ENCODE data around the gene OPN3.

Gene OPN3

GRCh38 chr1:241590719-241591118 is 49.5 kb downstream of the OPN3 start:
- no peak for DNase-seq (ENCODE audit: low read depth)

GRCh38 chr1:241589521-241589920 is 50.6 kb downstream of the OPN3 start:
- no peak for DNase-seq (ENCODE audit: low read depth)

GRCh38 chr1:241586905-241587512 is 53.2 kb downstream of the OPN3 start:
- no peak for DNase-seq (ENCODE audit: low read depth)

GRCh38 chr1:241582921-241583321 is 57.2 kb downstream of the OPN3 start:
- no peak for DNase-seq (ENCODE audit: low read depth)

GRCh38 chr1:241579434-241579833 is 60.7 kb downstream of the OPN3 start:
- DNase-seq (ENCODE audit: low read depth), result no peak

GRCh38 chr1:241574154-241574553 is 66.0 kb downstream of the OPN3 start:
- no peak for DNase-seq (ENCODE audit: low read depth)

- DNase-seq (ENCODE audit: low read depth), result no peak
Observed at GRCh38 chr1:241569848-241570247, 70.3 kb downstream of the OPN3 start.

GRCh38 chr1:241560849-241561187 is 79.4 kb downstream of the OPN3 start:
- no peak for DNase-seq (ENCODE audit: low read depth)

- DNase-seq (ENCODE audit: low read depth), result no peak
Observed at GRCh38 chr1:241560146-241560848, 79.9 kb downstream of the OPN3 start.

- DNase-seq (ENCODE audit: low read depth), result no peak
Observed at GRCh38 chr1:241557551-241558193, 82.5 kb downstream of the OPN3 start.

- DNase-seq (ENCODE audit: low read depth), result no peak
Observed at GRCh38 chr1:241557031-241557430, 83.1 kb downstream of the OPN3 start.

- no peak for DNase-seq (ENCODE audit: low read depth)
Observed at GRCh38 chr1:241555526-241555925, 84.6 kb downstream of the OPN3 start.

GRCh38 chr1:241553886-241554592 is 86.1 kb downstream of the OPN3 start:
- no peak for DNase-seq (ENCODE audit: low read depth)

- no peak for DNase-seq (ENCODE audit: low read depth)
Observed at GRCh38 chr1:241551759-241552638, 88.2 kb downstream of the OPN3 start.

- DNase-seq (ENCODE audit: low read depth), result no peak
Observed at GRCh38 chr1:241550318-241550717, 89.9 kb downstream of the OPN3 start.

GRCh38 chr1:241548008-241548407 is 92.2 kb downstream of the OPN3 start:
- DNase-seq (ENCODE audit: low read depth), result no peak

Measured in EH (cell line).